Kidney tubule cell (primary cell): Measurements from ENCODE around the gene NTRK3.
A peak's percentile ranks its signal among the peaks of the same experiment; 100 is the strongest.

ENCODE experiments used
- DNase-seq: peaks from one replicate; pipeline ENCODE4 v3.0.0-alpha.2; 2018; ENCODE audit warnings: low spot score

The NTRK3 gene

DNA sequence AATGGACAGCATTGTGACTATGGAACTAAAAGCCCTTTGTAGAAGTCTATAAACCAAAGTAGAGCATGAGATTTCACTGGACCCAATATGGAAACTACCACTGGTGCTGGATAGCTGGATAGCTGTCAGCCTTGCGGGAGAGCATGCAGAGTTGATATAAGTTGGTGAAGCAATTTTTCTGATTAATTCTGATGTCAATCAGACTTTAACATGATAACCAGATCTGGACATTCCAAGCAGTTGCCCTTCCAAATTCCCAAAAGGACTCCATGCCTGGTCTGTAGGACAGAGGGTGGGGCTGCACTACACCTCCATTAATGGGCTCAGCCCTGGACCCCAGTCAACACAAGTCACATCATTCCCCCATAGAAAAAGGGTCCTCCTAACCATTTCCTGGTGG, 437.8 kb downstream of the NTRK3 start:
- no peak for DNase-seq

DNA sequence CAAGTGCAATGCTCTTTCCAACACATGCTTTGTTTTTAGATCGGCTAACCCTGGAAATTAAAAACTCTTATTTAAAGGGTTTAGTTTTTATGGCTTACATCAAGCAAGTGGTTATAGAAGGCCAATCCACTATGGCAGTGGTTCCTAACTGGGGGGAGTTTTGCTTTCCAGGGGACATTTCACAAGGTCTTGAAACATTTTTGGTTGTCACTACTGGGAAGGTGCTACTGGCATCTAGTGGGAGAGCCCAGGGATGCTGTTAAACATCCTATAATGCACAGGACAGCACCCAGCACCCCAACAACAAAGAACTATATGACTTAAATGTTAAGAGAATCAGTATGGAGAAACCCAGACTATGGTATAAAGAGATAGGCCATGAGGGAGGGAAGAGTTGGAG, 439.0 kb downstream of the NTRK3 start:
- peak; percentile 47 for DNase-seq

DNA sequence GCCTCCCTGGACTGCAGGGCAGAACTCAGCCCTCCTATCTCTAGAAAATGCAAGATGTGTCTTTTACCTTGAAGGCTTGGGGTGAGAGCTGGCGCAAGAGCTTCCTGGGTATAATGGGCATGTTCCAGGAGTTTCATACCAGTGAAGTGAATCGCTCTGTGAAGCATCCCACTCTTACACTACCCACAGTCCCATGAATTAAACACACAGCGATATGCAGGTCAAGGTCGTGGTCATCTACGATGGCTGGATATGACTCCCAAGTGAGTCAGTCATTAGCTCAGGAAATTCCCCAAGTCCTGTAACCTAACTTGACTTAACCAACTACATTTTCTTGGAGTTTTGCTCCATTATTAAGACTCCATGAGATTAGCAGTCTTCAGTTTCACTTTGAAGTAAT, 439.7 kb downstream of the NTRK3 start:
- peak; percentile 99 for DNase-seq

DNA sequence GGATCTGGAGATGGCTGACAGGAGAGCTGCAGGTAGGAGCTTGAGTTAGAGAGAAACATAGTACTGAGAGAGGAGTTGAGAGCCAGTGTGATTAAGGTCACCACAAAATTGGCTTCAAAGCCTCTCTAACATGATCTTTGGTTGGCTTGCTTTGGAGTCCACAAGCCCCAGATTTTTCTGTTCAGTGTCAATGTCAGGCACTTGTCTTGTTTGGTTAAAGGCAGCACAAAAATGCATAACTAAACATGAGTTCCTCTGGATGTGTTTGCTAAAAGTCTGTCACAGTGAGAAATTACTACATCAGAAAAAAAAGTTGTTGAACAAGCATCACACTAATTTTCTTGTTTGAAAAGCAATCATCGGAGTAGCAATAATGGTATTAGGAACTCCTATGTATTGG, 440.5 kb downstream of the NTRK3 start:
- DNase-seq: peak; percentile 22
